HG03442 (cell line): Measurements from ENCODE around the gene MC1R.
"Not testable (repeated sequence)": the region's sequence is repeated elsewhere in the genome, so short reads cannot be mapped to it uniquely, and the experiment has no call there.

ENCODE experiments used
- ATAC-seq: cut with Tn5 transposase; IDR thresholded peaks from one replicate; pipeline ENCODE4 v1.9.1; 2021; ENCODE audit warnings: mild to moderate bottlenecking, moderate library complexity; ENCODE audit not compliant: unreplicated experiment

MC1R gene

DNA sequence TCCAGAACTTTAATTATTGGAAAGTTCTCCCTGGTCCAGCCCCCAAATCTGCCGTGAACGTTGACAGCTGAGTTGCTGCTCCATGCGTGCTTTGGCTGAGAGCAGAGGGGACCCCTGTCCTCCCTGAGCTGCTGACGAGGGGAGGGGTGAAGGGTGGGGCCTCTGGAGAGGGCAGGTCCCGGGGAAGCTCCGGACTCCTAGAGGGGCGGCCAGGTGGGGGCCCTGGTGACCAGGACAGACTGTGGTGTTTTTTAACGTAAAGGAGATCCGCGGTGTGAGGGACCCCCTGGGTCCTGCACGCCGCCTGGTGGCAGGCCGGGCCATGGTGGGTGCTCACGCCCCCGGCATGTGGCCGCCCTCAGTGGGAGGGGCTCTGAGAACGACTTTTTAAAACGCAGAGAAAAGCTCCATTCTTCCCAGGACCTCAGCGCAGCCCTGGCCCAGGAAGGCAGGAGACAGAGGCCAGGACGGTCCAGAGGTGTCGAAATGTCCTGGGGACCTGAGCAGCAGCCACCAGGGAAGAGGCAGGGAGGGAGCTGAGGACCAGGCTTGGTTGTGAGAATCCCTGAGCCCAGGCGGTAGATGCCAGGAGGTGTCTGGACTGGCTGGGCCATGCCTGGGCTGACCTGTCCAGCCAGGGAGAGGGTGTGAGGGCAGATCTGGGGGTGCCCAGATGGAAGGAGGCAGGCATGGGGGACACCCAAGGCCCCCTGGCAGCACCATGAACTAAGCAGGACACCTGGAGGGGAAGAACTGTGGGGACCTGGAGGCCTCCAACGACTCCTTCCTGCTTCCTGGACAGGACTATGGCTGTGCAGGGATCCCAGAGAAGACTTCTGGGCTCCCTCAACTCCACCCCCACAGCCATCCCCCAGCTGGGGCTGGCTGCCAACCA is at the start of gene MC1R:
Gene MC1R (plus strand): TSS at position 410 of the 895 bp plus-strand sequence. CDS start 397 bp downstream, at position 807.
- no peak for ATAC-seq

DNA sequence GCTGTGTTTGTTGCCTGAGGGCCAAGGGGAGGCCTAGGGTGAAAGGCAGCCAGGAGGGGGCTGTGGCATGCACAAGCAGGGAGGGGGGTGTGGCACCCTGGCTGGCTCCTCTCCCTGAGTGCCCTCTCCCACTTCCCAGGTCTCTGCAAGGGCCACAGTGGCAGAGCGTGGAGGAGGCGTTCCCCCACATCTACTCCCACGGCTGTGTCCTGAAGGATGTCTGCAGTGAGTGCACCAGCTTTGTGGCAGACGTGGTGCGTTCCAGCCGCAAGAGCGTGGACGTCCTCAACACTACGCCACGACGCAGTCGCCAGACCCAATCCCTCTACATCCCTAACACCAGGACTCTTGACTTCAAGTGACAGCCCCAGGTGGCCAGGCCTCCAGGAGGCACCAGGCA is 48.8 kb upstream of the MC1R start:
- ATAC-seq = no peak

DNA sequence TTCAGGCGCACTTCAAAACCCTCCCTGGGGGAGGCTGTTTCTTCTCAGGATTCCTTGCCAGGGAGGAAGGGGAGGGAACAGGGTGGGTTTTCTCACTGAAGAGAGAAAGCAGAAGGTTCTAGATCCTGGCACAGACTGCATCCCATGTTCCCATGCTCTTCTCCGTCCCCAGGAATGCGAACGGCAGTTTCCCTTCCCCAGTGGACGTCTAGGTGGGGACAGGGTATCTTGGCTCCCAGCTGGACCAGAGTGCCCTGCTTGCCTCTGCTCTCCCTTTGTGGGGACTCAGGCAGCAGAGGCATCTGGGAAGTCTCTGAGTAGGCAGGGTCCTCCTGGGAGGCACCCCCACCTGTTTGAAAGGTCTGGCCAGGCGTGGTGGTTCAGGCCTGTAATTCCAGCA is 48.2 kb upstream of the MC1R start:
- no peak for ATAC-seq

DNA sequence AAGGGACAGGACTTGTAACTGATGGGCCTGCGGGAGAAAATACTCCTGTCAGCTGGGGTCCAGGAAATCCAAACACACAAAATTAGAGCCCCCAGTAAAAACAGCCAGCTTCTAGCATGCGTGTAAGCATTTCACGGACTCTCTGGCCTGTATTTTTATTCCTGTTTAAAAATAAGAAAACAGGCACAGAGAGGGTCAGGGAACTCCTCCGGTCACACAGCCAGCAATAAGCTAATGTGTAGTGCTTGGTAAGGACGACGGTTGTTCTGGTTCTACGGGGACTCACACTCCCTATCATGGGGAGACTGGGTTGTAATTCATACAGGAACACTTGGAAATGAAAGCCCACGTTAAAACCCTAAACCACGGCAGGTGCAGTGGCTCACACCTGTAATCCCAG is 46.8 kb upstream of the MC1R start:
- ATAC-seq = no peak

DNA sequence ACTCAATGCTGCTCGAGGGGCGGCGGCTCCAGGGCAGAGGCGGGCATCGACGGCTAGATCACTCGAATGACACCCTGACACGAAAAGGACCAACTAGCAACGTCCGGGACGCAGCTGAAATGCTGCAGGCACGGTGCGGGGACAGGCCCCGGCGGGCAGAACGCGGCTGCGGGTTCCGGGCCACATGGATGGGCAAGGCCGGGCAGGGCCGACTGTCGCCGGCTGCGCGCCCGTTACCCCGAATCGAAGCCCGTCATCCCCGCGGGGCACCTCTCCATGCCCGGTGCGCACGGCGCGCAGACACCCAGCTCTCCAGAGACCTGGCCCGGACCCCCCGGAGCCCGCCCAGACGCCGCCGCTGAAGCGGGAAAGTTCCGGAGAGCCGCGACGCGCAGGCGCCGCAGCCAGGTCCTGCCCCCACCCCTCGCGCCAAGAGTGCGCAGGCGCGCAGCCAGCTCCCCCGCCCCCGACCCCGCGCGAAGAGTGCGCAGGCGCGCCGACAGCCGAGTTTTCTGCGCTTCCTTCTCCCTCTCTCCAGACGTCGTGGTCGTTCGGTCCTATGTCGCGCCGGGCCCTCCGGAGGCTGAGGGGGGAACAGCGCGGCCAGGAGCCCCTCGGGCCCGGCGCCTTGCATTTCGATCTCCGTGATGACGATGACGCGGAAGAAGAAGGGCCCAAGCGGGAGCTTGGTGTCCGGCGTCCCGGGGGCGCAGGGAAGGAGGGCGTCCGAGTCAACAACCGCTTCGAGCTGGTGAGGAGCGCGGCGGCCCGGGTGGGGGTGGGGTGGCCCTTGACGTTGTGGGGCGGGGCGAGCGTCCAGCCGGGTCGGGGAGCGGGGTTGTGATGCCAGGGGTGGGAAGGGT is 45.3 kb upstream of the MC1R start, which contains the start of gene TCF25:
Gene TCF25 (plus strand): TSS at position 484 of the 863 bp plus-strand sequence. CDS start 76 bp downstream, at position 560.
- ATAC-seq = peak; percentile 38

DNA sequence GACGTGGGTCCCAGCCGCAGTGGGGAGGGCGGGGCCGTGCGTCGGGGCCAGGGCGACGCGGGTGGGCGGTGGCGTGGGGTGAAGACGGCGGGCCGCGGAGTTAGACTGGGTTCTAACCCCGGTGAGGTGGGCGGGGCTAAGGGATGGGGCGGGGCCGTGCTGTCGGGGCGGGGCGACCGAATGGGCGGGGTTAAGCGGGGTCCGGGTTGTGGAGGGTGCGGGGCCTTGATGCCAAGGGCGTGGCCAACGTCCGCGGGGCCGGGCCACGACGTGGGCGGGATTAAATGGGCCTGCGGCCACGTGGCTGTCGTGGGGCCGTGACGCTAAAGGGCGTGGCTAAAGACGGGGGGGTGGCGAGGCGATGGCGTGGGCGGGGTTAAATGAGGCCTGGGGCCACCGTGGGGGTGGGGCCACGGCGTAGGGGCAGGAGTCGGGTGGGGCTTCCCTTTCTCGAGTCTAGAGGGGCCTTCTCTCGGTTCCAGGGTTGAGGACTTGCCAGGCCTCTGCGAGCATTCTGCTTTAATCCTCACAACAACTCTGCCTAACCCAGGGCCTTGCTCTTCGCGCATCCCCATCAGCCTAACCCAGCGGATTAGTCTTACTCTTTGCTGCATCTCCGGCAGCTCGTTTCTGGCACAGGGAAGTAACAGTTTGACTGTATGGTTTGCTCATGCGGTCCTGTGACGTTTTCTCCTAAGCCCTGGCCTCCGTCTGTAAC is 44.5 kb upstream of the MC1R start:
- ATAC-seq = peak; percentile 70

DNA sequence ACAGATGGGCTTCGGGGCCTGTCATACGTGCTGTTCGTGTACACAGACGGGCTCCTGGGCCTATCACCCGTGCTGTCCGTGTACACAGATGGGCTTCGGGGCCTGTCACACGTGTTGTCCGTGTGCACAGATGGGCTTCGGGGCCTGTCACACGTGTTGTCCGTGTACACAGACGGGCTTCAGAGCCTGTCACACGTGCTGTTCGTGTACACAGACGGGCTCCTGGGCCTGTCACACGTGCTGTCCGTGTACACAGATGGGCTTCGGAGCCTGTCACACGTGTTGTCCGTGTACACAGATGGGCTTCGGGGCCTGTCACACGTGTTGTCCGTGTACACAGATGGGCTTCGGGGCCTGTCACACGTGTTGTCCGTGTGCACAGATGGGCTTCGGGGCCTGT is 39.5 kb upstream of the MC1R start:
- not testable (repeated sequence) for ATAC-seq

DNA sequence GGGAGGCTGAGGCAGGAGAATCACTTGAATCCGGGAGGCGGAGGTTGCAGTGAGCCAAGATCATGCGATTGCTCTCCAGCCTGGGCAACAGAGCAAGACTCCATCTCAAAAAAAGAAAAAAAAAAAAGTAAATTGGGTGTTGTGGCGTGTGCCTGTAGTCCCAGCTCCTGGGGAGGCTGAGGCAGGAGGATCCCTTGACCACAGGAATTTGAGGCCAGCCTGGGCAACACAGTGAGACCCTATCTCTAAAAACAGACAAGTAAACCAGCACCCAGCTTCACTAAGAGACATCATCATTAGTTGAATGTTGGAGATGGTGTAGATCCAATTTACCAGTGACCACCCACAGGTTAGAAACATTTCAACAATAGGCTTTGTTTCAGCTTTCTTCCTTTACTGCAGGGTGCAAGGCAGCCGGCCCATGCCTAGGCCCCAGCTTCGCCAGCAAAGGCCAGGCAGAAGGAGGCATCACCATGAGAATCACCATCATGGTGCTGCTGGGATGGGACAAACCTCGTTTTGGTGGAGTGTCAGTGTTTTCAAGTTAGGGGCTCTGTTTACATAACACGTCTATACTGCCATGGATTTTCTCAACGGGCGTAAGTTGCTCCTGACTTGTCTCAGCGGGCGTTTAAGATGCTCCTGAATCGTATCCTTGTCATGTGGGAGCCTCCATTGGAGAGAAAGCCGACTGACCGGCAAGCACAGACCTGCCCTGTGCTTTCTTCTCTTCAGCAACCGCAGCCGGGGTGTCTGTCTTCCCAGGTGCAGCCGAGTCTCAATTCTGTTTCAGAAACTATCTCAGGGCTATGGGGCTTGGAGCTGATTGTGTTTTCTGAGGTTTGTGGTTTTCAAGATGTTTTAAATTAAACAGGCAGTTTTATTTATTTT is 37.9 kb upstream of the MC1R start:
- no peak for ATAC-seq

DNA sequence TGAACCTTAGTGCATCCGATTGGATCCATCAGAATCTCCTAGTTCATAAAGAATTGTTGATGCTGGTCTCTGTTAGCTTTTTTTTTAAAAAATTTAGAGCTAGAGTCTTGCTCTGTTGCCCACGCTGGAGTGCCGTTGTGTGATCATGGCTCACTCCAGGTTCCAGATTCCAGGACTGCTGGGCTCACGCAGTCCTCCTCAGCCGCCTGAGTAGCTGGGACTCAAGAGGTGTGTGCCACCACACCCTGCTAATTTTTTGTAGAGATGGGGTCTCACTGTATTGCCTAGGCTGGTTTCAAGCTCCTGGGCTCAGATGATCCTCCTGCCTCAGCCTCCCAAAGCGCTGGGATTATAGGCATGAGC is 37.3 kb upstream of the MC1R start:
- no peak for ATAC-seq

DNA sequence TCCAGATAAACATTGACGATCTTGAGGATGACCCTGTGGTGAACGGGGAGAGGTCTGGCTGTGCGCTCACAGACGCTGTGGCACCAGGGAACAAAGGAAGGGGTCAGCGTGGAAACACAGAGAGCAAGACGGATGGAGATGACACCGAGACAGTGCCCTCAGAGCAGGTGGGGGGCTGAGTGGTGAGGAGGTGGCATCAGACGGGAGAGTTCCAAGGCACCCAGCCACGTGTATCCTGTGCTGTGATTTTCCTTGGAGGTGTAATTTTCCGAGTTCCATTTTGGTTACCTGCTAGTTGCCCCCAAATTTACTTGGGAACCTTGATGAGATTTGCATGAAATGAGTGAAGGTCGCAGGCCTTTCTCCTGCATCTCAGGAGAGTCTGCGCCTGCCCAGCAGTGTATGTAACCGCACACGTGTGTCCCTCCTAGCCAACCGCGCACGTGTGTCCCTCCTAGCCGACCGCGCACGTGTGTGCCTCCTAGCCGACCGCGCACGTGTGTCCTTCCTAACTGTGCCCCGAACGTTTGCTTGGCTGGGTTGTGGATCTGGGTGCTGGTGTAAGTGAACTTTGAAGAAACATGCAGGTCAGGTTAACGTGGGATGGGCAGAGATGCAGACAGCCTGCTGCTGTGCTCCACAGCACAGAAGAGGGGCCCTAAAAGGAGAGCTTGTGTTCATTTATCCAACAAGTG is 35.2 kb upstream of the MC1R start:
- no peak for ATAC-seq

DNA sequence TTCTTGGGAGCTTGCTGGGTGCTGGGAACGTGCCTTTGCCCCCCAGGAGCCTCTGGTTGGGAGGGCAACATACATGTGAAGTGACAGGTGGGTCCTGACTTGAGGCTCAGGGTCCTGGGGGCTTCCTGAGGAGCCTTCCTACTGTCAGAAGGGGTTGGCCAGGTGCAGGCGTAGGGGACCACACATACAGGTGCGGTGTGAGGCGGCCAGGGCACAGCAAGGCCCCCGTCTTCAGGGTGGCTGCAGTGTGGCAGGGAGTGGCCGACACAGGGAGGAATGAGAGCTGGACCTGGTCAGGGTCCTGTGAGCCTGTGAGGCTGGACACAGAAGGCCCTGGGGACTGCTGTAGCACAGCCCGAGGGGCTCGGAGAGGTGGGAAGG is 34.6 kb upstream of the MC1R start:
- no peak for ATAC-seq

DNA sequence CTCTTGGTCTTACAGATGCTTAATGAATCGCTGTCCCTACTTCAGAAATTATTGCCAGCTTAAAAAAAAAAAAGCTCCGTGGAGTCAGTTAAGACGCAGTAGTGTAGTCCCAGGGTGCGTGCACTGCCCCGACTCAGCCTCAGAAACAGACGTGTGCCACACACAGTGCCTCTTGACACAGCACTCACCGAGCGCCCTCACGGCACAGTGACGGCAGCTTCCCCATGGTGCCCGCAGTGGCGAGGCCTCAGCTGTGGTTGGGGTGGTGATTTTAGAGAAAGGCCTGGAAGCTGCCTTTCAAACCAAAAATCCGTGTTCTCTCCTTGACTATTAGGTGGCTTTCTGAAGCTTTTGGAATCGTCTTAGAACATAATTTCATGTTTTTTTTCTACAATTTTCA is 31.4 kb upstream of the MC1R start:
- no peak for ATAC-seq

DNA sequence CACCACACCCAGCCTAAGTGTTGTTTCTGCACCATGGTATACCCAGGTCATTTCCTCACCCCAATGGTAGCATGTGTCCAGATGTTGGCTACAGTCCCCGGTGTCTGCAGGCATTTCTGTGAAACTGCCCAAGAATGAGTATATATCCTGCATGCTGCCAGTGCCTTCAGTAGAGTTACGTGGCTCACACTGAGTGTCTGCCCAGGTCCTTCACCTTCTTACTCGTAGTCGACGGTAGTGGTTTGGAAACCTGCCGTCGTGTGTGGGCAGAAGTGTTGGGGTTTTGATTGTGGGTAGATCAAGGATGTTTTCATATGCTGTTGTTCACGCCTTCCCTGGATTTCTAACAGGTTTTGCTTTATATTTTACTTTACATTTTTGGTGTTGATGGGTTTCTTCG is 28.5 kb upstream of the MC1R start:
- ATAC-seq = no peak

DNA sequence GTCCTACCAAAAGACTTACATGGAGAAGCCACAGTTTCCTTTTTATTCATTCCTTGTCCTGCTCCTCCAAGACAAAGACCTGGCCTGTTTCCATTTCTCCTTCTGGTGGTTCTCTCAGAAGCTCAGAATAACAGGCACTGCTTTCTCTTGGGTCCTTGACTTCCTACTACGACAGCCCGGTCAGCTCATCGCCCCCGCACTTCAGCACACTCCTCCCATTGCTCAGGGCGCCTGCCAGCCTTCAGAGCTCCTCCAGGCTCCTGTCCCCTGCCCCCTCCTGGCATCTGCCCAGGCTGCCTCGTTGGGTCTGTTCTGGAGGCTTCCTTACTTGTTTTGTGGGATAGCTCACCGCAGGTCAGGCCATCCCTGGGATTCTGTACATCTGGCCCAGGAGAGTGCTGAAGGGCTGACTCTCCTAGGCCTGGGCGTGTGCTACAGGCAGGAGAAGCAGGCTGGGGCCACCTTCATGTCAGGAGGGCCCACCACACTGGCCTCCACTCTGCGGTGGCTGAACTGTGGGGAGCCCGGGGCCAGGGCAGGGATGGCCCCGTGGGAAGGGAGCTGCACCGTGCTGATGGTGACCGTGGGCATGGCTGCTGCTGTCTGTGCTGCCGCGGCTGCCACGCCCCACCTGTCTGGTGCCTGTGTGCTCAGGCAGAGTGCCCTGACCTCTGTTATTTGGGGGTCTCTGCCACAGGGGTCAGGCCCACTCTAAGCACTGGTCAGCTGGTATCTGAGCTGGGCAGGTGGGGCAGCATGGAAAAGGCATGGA is 27.6 kb upstream of the MC1R start:
- ATAC-seq = no peak

DNA sequence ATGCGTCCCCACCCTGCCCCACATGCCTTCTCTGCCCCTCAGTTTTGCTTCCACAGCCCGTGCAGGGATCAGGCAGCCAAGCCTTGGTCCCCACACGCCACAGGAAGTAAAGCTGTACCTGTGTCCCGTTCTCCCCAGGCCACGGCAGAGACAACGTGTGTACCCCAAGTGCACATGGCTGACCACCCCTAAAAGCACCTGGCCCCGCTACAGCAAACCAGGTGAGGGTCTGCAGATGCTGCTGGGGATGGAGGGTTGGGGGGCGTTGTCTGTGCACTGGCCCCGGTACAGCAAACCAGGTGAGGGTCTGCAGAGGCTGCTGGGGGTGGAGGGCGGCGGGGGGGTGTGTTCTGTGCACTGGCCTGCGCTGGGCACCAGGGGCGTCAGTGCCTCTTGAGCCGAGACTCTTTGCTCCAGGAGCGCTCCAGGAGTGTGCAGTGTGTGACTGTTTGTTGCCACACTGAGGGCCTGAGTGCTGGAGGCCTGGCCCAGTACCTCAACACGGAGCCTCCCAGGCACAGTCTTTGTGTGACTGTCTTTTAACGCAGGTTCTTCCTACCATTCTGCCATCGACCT is 26.5 kb upstream of the MC1R start:
- ATAC-seq = no peak

DNA sequence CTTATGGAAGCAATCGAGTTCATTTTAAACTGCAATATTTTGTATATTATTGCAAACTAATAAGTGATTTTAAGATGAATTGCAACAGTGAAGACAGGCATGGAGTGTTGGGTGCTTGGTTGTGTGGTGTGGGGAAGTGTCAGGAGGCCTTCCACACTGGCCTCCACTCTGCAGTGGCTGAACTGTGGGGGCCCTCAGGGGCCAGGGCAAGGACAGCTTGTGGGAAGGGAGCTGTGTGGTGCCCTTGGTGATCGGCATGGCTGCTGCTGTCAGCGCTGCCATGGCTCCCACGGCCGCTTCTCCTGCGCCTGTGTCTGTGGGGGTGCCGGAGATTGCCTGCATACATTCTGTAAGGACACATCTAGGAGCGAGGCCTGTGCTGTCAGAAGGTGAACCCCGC is 26.0 kb upstream of the MC1R start:
- no peak for ATAC-seq

DNA sequence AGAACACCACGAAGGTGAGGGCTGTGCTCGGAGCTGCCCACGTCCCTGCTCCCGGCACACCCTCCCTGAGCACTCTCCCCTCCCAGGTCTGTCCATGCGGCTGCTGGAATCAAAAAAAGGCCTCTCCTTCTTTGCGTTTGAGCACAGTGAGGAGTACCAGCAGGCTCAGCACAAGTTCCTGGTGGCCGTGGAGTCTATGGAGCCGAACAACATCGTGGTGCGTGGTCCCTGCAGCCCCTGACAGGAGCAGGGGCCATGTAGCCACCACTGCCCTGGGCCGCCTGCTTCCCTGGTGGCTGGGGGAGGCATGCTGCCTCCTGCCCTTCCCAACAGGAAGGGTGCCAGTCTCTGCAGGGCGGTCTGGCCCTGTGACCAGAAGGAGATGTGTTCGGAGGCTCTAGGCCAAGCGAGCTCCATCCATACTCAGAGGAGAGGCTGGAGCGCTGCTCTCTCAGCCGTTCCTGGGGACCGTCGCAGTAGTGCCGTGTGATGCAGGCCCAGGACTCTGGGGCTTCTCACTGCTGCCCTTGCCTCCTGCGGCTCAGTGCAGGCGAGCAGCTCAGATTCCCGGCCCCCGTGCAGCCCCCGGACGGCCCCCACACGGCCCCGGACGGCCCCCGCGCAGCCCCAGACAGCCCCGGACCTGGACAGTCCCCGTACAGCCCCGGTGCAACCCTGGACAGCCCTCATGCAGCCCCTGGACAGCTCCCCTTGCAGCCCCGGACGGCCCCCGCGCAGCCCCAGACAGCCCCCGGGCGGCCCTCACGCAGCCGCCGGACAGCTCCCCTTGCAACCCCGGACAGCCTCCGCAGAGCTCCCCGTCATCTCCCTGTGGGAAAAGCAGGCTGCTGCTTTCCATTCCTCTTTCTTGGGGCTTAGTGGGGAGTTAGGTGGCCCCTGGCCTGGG is 24.8 kb upstream of the MC1R start:
- no peak for ATAC-seq
